A673 (cell line): ENCODE data around the gene ERBIN.

ENCODE experiments used
- EZH2 ChIP-seq: fragments of 200-600 bp; sonication (generic); IDR thresholded peaks from 2 replicates; pipeline ENCODE4 v1.6.1; 2017; ENCODE audit warnings: borderline replicate concordance, low read depth, mild to moderate bottlenecking, mixed read lengths, antibody characterized with exemption, low read length; ENCODE audit not compliant: poor library complexity, severe bottlenecking
- TF ChIP-seq, protein P1 (sequence below): fragments of 300-800, 200-600 bp; sonication (generic); conservative IDR thresholded peaks from 2 replicates; pipeline ENCODE4 v1.5.1; 2017; ENCODE audit warnings: low read depth, mild to moderate bottlenecking, antibody characterized with exemption, low read length, moderate library complexity, mixed read lengths

DNA sequence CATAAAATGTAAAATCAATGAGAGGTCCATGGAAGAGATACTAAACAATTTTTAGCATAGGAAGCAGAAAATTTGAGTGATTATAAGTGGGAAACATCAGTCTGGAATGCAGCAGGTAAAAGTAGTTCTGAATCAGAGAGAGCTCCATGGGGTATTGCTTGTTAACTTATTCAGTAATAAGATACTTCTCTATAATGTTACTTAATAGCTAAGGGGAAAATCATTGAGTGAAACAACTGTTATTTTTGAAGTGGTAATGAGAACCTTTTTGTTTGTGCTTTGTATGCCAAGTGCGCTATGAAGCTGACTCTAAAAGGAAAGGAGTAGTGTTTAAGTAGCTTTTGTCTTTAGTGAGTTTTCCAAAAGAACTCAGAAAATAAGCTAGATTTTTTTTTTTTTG lies 95.2 kb downstream of the ERBIN start:
- TF ChIP-seq, protein P1, sequence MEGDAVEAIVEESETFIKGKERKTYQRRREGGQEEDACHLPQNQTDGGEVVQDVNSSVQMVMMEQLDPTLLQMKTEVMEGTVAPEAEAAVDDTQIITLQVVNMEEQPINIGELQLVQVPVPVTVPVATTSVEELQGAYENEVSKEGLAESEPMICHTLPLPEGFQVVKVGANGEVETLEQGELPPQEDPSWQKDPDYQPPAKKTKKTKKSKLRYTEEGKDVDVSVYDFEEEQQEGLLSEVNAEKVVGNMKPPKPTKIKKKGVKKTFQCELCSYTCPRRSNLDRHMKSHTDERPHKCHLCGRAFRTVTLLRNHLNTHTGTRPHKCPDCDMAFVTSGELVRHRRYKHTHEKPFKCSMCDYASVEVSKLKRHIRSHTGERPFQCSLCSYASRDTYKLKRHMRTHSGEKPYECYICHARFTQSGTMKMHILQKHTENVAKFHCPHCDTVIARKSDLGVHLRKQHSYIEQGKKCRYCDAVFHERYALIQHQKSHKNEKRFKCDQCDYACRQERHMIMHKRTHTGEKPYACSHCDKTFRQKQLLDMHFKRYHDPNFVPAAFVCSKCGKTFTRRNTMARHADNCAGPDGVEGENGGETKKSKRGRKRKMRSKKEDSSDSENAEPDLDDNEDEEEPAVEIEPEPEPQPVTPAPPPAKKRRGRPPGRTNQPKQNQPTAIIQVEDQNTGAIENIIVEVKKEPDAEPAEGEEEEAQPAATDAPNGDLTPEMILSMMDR, result no peak
- no peak for TF ChIP-seq EZH2
